A549 (cell line): ENCODE data around the gene AGAP3. TPM values are rescaled to one million over a fixed set of nuclear protein-coding genes. Genes with fewer than 3 reads are reported as not detected.

Experiments
- ATAC-seq, 2 experiments: fragments of 200-7000 bp in 1 of 2; fragments of >200 bp in 1 of 2; cut with Nextera tagmentation in 1 of 2; cut with Tn5 transposase in 1 of 2; 3 replicates each; pipeline versions ENCODE4 v1.8.0 to v1.9.1; 2018 to 2020; ENCODE audit warnings: mild to moderate bottlenecking in 1 of 2, moderate library complexity in 1 of 2
- CTCF ChIA-PET: fragments of 300-600 bp; sonication (Branson Sonifier 250); formaldehyde crosslinking; extraction: SDS; loops from one replicate; lab custom pipeline; 2021; ENCODE audit warnings: antibody characterized with exemption, inconsistent platforms; lab: Yijun Ruan, JAX
- POLR2A ChIA-PET: fragments of 350-600 bp; formaldehyde crosslinking; extraction: SDS; loops from one replicate; lab custom pipeline; 2021; ENCODE audit warnings: antibody characterized with exemption, inconsistent platforms; lab: Yijun Ruan, JAX
- DNase-seq, 2 experiments: peaks; one replicate each; pipeline versions ENCODE4 v3.0.0 to v3.0.0-alpha.2; 2011 to 2016; ENCODE audit warnings: low read depth in 1 of 2, low spot score in 1 of 2
- FAIRE-seq: peaks from 2 replicates; lab custom pipeline; 2011; peaks lifted over from hg19 to GRCh38; lab: Jason Lieb, UNC
- H3K27ac ChIP-seq, 2 experiments: fragments of >200 bp; sonication (Bioruptor Twin); formaldehyde crosslinking; 3 replicates each; pipeline ENCODE4 v1.5.1; 2016 to 2017
- H3K4me1 ChIP-seq: fragments of >200 bp; sonication (Bioruptor Twin); formaldehyde crosslinking; 3 replicates; pipeline ENCODE4 v1.6.1; 2016
- H3K4me2 ChIP-seq: fragments of >200 bp; sonication (Bioruptor Twin); formaldehyde crosslinking; 3 replicates; pipeline ENCODE4 v1.6.1; 2016
- H3K4me3 ChIP-seq: fragments of >200 bp; sonication (Bioruptor Twin); formaldehyde crosslinking; 3 replicates; pipeline ENCODE4 v1.5.1; 2016
- H3K9me3 ChIP-seq: fragments of >200 bp; sonication (Bioruptor Twin); formaldehyde crosslinking; 3 replicates; pipeline ENCODE4 v1.6.1; 2016
- ATOH8 ChIP-seq: fragments of 250-450 bp; sonication (Bioruptor Pico); IDR thresholded peaks from 2 replicates; pipeline ENCODE4 v1.5.0; 2020; ENCODE audit warnings: low read depth, mild to moderate bottlenecking, moderate library complexity
- CHD2 ChIP-seq: fragments of 150-350 bp; IDR thresholded peaks from 2 replicates; pipeline ENCODE4 v1.6.1; 2014; ENCODE audit warnings: low read length; ENCODE audit not compliant: partially characterized antibody
- CHD4 ChIP-seq: fragments of 200-600 bp; sonication (generic); IDR thresholded peaks from 2 replicates; pipeline ENCODE4 v1.6.1; 2016; ENCODE audit warnings: antibody characterized with exemption, mild to moderate bottlenecking, borderline replicate concordance
- EHF ChIP-seq: fragments of 250-450 bp; sonication (Bioruptor Pico); IDR thresholded peaks from 2 replicates; pipeline ENCODE4 v1.5.0; 2020; ENCODE audit warnings: mild to moderate bottlenecking
- ELK1 ChIP-seq: fragments of 150-350 bp; IDR thresholded peaks from 2 replicates; pipeline ENCODE4 v1.6.1; 2014; ENCODE audit warnings: low read depth, mild to moderate bottlenecking, low read length
- FOSL2 ChIP-seq, 2 experiments: fragments of 450-650 bp in 1 of 2; fragments of >200 bp in 1 of 2; sonication (Bioruptor Twin) in 1 of 2; formaldehyde crosslinking; IDR thresholded peaks; 2 replicates each; pipeline versions ENCODE4 v1.5.0 to v1.6.1; 2016 to 2020; ENCODE audit warnings: mild to moderate bottlenecking in 1 of 2, moderate library complexity in 1 of 2
- GATA3 ChIP-seq: IDR thresholded peaks from 2 replicates; pipeline ENCODE4 v1.6.1; 2012; ENCODE audit warnings: borderline replicate concordance
- HEYL ChIP-seq: fragments of 250-450 bp; sonication (Bioruptor Pico); IDR thresholded peaks from 2 replicates; pipeline ENCODE4 v1.8.0; 2021; ENCODE audit warnings: mild to moderate bottlenecking, moderate library complexity
- KDM1A ChIP-seq: fragments of 200-600 bp; sonication (generic); IDR thresholded peaks from 2 replicates; pipeline ENCODE4 v1.6.1; 2016; ENCODE audit warnings: low read depth, mild to moderate bottlenecking
- MAFK ChIP-seq: fragments of 450-650 bp; IDR thresholded peaks from 2 replicates; pipeline ENCODE4 v1.6.1; 2014; ENCODE audit not compliant: partially characterized antibody
- MAZ ChIP-seq: fragments of 150-350 bp; IDR thresholded peaks from 2 replicates; pipeline ENCODE4 v1.6.1; 2014; ENCODE audit warnings: antibody characterized with exemption, low read depth, low read length, borderline replicate concordance
- MYC ChIP-seq: IDR thresholded peaks from 2 replicates; pipeline ENCODE4 v1.6.1; 2012; ENCODE audit warnings: mild to moderate bottlenecking, inconsistent platforms, low read length, improper control_type of control experiment, borderline replicate concordance
- NFE2L2 ChIP-seq: fragments of 150-350 bp; conservative IDR thresholded peaks from 2 replicates; pipeline ENCODE4 v1.6.1; 2014; ENCODE audit warnings: low read length
- PHF8 ChIP-seq: fragments of 200-600 bp; sonication (generic); IDR thresholded peaks from 2 replicates; pipeline ENCODE4 v1.6.1; 2016; ENCODE audit warnings: low read depth, mild to moderate bottlenecking, antibody characterized with exemption, moderate library complexity, borderline replicate concordance
- POLR2AphosphoS2 ChIP-seq: conservative IDR thresholded peaks from 2 replicates; pipeline ENCODE4 v1.6.1; 2012; ENCODE audit warnings: low read length, improper control_type of control experiment, inconsistent platforms
- RAD21 ChIP-seq, 2 experiments: fragments of >200 bp in 1 of 2; sonication (Bioruptor Twin) in 1 of 2; formaldehyde crosslinking in 1 of 2; IDR thresholded peaks in 1 of 2; conservative IDR thresholded peaks in 1 of 2; 2 replicates in 1 of 2; 3 replicates in 1 of 2; pipeline ENCODE4 v1.6.1; 2012 to 2018; ENCODE audit warnings: inconsistent platforms in 1 of 2
- RCOR1 ChIP-seq: fragments of 150-350 bp; IDR thresholded peaks from 2 replicates; pipeline ENCODE4 v1.6.1; 2014; ENCODE audit warnings: antibody characterized with exemption, low read length, low read depth
- SREBF2 ChIP-seq: fragments of 450-650 bp; IDR thresholded peaks from 2 replicates; pipeline ENCODE4 v1.6.1; 2014; ENCODE audit warnings: mild to moderate bottlenecking, moderate library complexity
- TP53 ChIP-seq: fragments of 250-450 bp; sonication (Bioruptor Pico); IDR thresholded peaks from 2 replicates; pipeline ENCODE4 v1.5.0; 2021; ENCODE audit warnings: mild to moderate bottlenecking, moderate library complexity
- USF2 ChIP-seq: fragments of 450-650 bp; IDR thresholded peaks from 2 replicates; pipeline ENCODE4 v1.6.1; 2014; ENCODE audit warnings: antibody characterized with exemption
- ZFP36 ChIP-seq: fragments of 450-650 bp; IDR thresholded peaks from 2 replicates; pipeline ENCODE4 v1.6.1; 2014; ENCODE audit warnings: borderline replicate concordance; ENCODE audit not compliant: partially characterized antibody
- WGBS: methylation state at CpG from one replicate; pipeline ENCODE4 v1.1.6; 2017; ENCODE audit errors: missing lambda C conversion rate; 5-methylcytosine and 5-hydroxymethylcytosine counted together
- polyA plus RNA-seq, 4 experiments: library from polyadenylated mRNA; depleted of rRNA in 3 of 4; stranded (reverse); fragments of >200 nt; fragmentation: RNase III in 1 of 4; extraction: RNeasy Plus Mini Kit Qiagen cat#74134 plus additional on column Dnase treatment in 1 of 4; gene quantifications; 2 replicates in 3 of 4; 3 replicates in 1 of 4; pipeline ENCODE4 v1.2.3, GENCODE V29; 2011 to 2017

Gene AGAP3
- polyA plus RNA-seq, 2 of the 4 experiments (the other 2 are of a cell fraction): 33.8 to 45.9 TPM

- CTCF ChIA-PET: interaction anchor here (0.9 to 2.7 kb wide), 7 partner anchors 8 to 189 kb away, joined by 3 to 10 read pairs (median 4); no protein-coding TSS in a partner anchor
- TF ChIP-seq ATOH8 (CRISPR knock-in tag): no peak
- no peak for TF ChIP-seq SREBF2
- no peak for TF ChIP-seq MAZ
- no peak for TF ChIP-seq GATA3
- no peak for TF ChIP-seq KDM1A
- TF ChIP-seq FOSL2 (IDR thresholded peaks at IDR 0.05): no peak
- no peak for TF ChIP-seq FOSL2 (CRISPR knock-in tag; IDR thresholded peaks at IDR 0.05)
- TF ChIP-seq, all 56 proteins: peak for 0
- WGBS: 96% methylated on average over 62 of the region's 114 CpGs
- ATAC-seq: no peak
- Histone ChIP-seq H3K9me3 (no peaks in the 10 kb centered on the region), H3K4me1 (peaks cover 37% of the 10 kb centered on the region), H3K4me3 (no peak overlapping the region), H3K27ac (peak overlapping the region in 1 of 2 experiments; percentile 73; a peak in 3 of 6 replicates), H3K4me2 (no peak overlapping the region)
- DNase-seq: no peak
- POLR2A ChIA-PET: no interaction called here
- no peak for FAIRE-seq
Observed at GRCh38 chr7:151115121-151115835, 29.0 kb downstream of the AGAP3 start.

GRCh38 chr7:151115836-151116418 is 29.7 kb downstream of the AGAP3 start:
- no peak for FAIRE-seq

More at GRCh38 chr7:151115836-151116418, 29.7 kb downstream of the AGAP3 start:
- peak overlapping the region in 1 of 2 experiments; percentile 73; a peak in 3 of 6 replicates for H3K27ac ChIP-seq
- H3K4me2 ChIP-seq: peak overlapping the region; percentile 25; the same call in 2 of the 3 replicates
- WGBS: 90% methylated on average over 14 of the region's 14 CpGs
- DNase-seq (no peak), ATAC-seq (peak in 1 of 2 experiments; percentile 2; a peak in 1 of 6 replicates)
- H3K4me3 ChIP-seq: no peak overlapping the region
- CTCF ChIA-PET: interaction anchor here (0.9 to 2.7 kb wide), 9 partner anchors 8 to 188 kb away, joined by 3 to 10 read pairs (median 4); partner anchors contain the start of gene GBX1
- H3K9me3 ChIP-seq: no peaks in the 10 kb centered on the region
- H3K4me1 ChIP-seq: peaks cover 37% of the 10 kb centered on the region
- POLR2A ChIA-PET: no interaction called here
- TF ChIP-seq CHD2 (no peak), TP53 (no peak), PHF8 (no peak), NFE2L2 (no peak), MAFK (no peak), HEYL (CRISPR knock-in tag) (no peak), ELK1 (no peak), RCOR1 (no peak), USF2 (no peak), ZFP36 (no peak), SREBF2 (no peak), POLR2AphosphoS2 (no peak), EHF (CRISPR knock-in tag) (no peak), CHD4 (no peak), RAD21 (conservative IDR thresholded peaks at IDR 0.05 in 1 of 2, IDR thresholded peaks at IDR 0.05 in 1 of 2) (no peak), MYC (no peak)
